Measurements from ENCODE around the gene NEDD4.

DNA sequence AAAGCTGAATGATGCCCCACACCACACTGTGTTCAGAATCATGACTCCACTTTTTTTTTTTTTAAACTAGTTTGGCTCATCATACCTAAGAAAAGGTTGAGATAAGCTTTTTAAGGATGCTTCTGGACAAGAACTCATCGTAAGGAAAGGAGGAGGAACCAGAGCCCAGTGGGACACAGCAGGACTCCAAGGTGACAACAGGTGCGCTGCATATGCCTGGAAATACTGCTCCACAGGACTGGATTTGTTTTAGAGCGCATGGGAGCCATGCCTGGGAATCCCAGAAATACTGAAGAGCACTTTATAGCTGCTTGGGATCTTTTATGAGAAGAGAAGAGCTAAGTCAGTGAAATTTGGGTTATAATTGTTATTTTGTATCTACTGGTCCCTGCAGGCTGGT, 93.4 kb downstream of the NEDD4 start:
- TF ChIP-seq, protein P1, sequence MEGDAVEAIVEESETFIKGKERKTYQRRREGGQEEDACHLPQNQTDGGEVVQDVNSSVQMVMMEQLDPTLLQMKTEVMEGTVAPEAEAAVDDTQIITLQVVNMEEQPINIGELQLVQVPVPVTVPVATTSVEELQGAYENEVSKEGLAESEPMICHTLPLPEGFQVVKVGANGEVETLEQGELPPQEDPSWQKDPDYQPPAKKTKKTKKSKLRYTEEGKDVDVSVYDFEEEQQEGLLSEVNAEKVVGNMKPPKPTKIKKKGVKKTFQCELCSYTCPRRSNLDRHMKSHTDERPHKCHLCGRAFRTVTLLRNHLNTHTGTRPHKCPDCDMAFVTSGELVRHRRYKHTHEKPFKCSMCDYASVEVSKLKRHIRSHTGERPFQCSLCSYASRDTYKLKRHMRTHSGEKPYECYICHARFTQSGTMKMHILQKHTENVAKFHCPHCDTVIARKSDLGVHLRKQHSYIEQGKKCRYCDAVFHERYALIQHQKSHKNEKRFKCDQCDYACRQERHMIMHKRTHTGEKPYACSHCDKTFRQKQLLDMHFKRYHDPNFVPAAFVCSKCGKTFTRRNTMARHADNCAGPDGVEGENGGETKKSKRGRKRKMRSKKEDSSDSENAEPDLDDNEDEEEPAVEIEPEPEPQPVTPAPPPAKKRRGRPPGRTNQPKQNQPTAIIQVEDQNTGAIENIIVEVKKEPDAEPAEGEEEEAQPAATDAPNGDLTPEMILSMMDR (conservative IDR thresholded peaks at IDR 0.05; ENCODE audit: low read depth, low read length) = no peak
- TF ChIP-seq RFX5 (IDR thresholded peaks at IDR 0.05; ENCODE audit: low read depth, low read length) = no peak
- no peak for TF ChIP-seq CEBPB (IDR thresholded peaks at IDR 0.05; ENCODE audit: low read depth, low read length)
- no peak for TF ChIP-seq POLR2A (IDR thresholded peaks at IDR 0.05; ENCODE audit: low read depth, low read length)
- TF ChIP-seq, protein P2, sequence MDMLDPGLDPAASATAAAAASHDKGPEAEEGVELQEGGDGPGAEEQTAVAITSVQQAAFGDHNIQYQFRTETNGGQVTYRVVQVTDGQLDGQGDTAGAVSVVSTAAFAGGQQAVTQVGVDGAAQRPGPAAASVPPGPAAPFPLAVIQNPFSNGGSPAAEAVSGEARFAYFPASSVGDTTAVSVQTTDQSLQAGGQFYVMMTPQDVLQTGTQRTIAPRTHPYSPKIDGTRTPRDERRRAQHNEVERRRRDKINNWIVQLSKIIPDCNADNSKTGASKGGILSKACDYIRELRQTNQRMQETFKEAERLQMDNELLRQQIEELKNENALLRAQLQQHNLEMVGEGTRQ (IDR thresholded peaks at IDR 0.05; ENCODE audit: low read depth, low read length) = no peak
- TF ChIP-seq RAD21 (IDR thresholded peaks at IDR 0.05; ENCODE audit: low read length) = no peak

Data from IMR-90 (cell line).